Activated T-helper 9 cell treated with anti-CD3 and anti-CD28 coated beads, Interleukin-2, amount 50 U/mL, for 16 hours (primary cell): Measurements from ENCODE around the gene ITGAV.

ENCODE experiments used
- DNase-seq: peaks from one replicate; pipeline ENCODE4 v3.0.0-alpha.2; 2020; ENCODE audit warnings: low read depth

The ITGAV gene

GRCh38 chr2:186718122-186718521 lies 128.3 kb downstream of the ITGAV start:
- DNase-seq = no peak

DNA sequence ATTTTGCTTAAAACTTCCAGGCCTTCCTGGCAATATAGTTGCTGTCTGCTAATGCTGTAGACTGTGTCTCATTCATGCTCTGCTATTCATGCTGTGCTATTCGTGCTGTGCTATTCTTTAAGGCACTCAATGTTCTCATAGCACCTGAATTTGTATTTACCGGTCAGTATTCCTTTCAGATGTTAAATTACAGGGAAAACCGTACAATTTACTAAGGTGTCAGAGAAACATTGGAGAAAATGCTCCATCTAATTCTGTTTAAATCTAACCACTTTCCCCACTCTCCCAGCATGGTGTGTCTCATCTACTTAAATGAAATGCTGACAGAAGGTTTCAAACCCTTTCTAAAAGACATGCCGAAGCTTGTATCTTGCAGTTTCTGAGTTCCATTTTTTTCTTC lies 129.0 kb downstream of the ITGAV start:
- DNase-seq = no peak

GRCh38 chr2:186721956-186722355 lies 132.1 kb downstream of the ITGAV start:
- no peak for DNase-seq

- DNase-seq = no peak
These were observed 134.9 kb downstream of the ITGAV start for GRCh38 chr2:186724736-186725135.

GRCh38 chr2:186725783-186726182 lies 135.9 kb downstream of the ITGAV start:
- no peak for DNase-seq

GRCh38 chr2:186726938-186727337 lies 137.1 kb downstream of the ITGAV start:
- DNase-seq = no peak

- no peak for DNase-seq
These were observed 138.8 kb downstream of the ITGAV start for GRCh38 chr2:186728631-186729030.
